Effector memory CD4-positive, alpha-beta T cell (primary cell): Measurements from ENCODE around the gene NMUR1.
"Not testable (repeated sequence)": the region's sequence is repeated elsewhere in the genome, so short reads cannot be mapped to it uniquely, and the experiment has no call there.

Source experiments
- DNase-seq, 3 donors: peaks; one replicate each; pipeline ENCODE4 v3.0.0-alpha.2; 2020
- H3K27ac ChIP-seq: 2 replicates; pipeline ENCODE4 v1.7.0; 2013; ENCODE audit warnings: mild to moderate bottlenecking, low read length, moderate library complexity; ENCODE audit not compliant: insufficient read depth, poor library complexity, severe bottlenecking
- H3K27me3 ChIP-seq: replicated peaks from 2 replicates; pipeline ENCODE4 v1.7.0; 2013; ENCODE audit warnings: mild to moderate bottlenecking, low read length; ENCODE audit not compliant: insufficient read depth, control insufficient read depth, poor library complexity, severe bottlenecking
- H3K36me3 ChIP-seq: 2 replicates; pipeline ENCODE4 v1.7.0; 2013; ENCODE audit warnings: mild to moderate bottlenecking, low read length, moderate library complexity; ENCODE audit not compliant: control insufficient read depth, insufficient read depth
- H3K4me1 ChIP-seq: 2 replicates; pipeline ENCODE4 v1.7.0; 2013; ENCODE audit warnings: low read length, mild to moderate bottlenecking; ENCODE audit not compliant: control insufficient read depth, insufficient read depth, poor library complexity, severe bottlenecking
- H3K4me3 ChIP-seq: 2 replicates; pipeline ENCODE4 v1.7.0; 2013; ENCODE audit warnings: low read length, low read depth, mild to moderate bottlenecking; ENCODE audit not compliant: insufficient read depth, poor library complexity, severe bottlenecking
- H3K9me3 ChIP-seq: 2 replicates; pipeline ENCODE4 v1.7.0; 2013; ENCODE audit warnings: mild to moderate bottlenecking, low read length, moderate library complexity; ENCODE audit not compliant: control insufficient read depth

NMUR1 gene

GRCh38 chr2:231568785-231569435, 38.7 kb upstream of the NMUR1 start:
- no peaks in the 10 kb centered on the region for H3K27me3 ChIP-seq
- no peak overlapping the region for H3K27ac ChIP-seq
- H3K9me3 ChIP-seq = no peaks in the 10 kb centered on the region
- H3K36me3 ChIP-seq = no peaks in the 10 kb centered on the region
- H3K4me3 ChIP-seq = no peak overlapping the region
- H3K4me1 ChIP-seq = no peaks in the 10 kb centered on the region
- no peak for DNase-seq

- Histone ChIP-seq H3K36me3 (no peaks in the 10 kb centered on the region), H3K4me1 (no peaks in the 10 kb centered on the region), H3K27me3 (no peaks in the 10 kb centered on the region), H3K9me3 (no peaks in the 10 kb centered on the region), H3K4me3 (no peak overlapping the region), H3K27ac (no peak overlapping the region)
- DNase-seq = no peak
Observed at GRCh38 chr2:231568098-231568784, 38.0 kb upstream of the NMUR1 start.

- no peaks in the 10 kb centered on the region for H3K36me3 ChIP-seq
- no peaks in the 10 kb centered on the region for H3K9me3 ChIP-seq
- no peaks in the 10 kb centered on the region for H3K27me3 ChIP-seq
- no peaks in the 10 kb centered on the region for H3K4me1 ChIP-seq
- DNase-seq = no peak
- H3K27ac ChIP-seq = no peak overlapping the region
- H3K4me3 ChIP-seq = no peak overlapping the region
Observed at GRCh38 chr2:231567159-231567558, 36.9 kb upstream of the NMUR1 start.

DNA sequence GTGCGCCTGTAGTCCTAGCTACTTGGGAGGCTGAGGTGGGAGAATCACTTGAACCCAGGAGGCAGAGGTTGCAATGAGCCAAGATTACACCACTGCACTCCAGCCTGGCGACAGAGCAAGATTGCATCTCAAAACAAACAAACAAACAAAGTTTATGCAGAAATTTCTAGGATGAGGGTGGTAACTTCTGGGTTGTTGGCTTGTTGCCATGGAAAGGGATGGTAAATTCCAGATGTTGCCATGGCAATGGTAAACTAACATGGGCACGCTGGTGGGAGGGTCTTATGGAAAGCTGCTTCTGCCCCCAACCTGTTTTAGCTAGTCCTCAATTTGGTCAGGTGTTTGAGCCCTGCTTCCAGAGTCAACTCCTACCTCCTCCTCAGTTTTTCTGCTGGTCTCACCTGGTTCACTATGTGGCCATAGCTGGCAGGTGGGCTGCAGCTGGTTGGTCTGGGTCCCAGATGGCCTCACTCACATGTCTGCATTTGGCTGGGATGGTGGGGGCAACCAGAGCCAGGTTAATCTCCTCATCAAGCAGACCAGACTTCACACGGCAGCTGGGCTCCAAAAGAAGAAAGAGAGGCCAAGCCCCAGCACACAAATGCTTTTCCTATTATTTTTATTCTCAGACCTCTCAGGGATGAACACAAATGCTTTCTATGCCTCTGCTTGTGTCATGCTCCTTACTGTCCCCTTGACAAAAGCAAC, 35.8 kb upstream of the NMUR1 start:
- Histone ChIP-seq H3K4me3 (no peak overlapping the region), H3K36me3 (no peaks in the 10 kb centered on the region), H3K27ac (no peak overlapping the region), H3K9me3 (no peaks in the 10 kb centered on the region), H3K4me1 (no peaks in the 10 kb centered on the region), H3K27me3 (no peaks in the 10 kb centered on the region)
- DNase-seq = no peak

DNA sequence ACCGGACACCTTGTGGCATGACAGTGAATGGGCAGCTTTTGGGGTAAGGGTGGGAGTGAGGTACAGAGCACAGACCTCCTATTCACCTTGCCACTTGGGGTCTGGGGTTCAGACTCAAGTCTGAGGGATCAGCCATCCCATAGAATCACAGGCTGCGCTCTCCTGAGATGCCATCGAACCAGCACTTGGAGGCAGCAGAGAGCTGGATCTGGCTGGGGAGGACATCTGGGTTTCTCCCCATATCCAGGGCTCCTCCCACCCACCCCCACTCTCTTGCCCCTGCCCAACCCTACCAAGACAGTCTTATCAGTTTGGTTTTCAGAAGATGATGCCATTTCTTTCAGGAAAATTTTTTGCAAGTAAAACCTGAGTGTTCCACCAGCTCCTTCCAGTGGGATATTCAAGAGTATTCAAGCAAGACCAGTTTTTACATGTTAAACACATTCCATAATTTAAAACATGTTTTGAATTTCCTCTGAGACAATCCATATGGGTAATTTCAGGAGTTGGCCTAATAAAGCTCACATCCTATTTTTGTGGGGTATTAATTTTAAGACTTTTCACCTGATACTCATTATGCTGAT, 33.2 kb upstream of the NMUR1 start:
- Histone ChIP-seq H3K4me3 (no peak overlapping the region), H3K27ac (no peak overlapping the region), H3K36me3 (no peaks in the 10 kb centered on the region), H3K4me1 (no peaks in the 10 kb centered on the region), H3K9me3 (no peaks in the 10 kb centered on the region), H3K27me3 (no peaks in the 10 kb centered on the region)
- DNase-seq = no peak

DNA sequence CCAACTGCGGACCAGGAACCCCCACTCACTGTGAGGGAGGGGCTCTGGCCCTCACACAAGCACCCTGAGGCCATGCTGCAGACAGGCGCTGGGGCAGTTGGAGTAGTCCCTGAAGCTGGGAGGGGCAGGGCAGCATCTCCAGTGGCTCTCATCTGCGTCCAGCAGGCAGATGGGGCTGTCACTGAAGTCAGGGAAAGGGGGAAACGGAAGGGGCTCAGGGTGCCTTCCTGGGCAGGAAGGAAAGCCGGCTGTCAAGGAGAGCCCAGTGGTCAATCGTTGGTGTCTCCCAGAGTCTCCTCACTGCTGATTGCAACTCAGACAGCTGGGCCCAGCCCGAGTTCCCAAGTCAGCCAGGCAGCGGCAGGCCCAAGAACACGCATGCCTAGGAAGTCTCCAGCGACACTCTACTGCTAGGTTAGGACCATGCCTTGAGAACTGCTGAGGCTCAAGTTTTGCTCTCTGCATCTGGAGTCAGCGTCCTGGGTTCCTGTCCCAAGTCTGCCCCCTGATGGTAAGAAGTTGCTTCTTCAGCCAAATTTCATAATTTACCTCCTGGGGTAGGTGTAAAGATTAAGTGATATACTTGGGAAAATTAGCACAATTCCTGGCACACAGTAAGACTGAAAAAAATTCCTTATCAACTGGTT, 27.4 kb upstream of the NMUR1 start:
- H3K27me3 ChIP-seq = no peaks in the 10 kb centered on the region
- peaks cover 6% of the 10 kb centered on the region for H3K4me1 ChIP-seq
- no peak overlapping the region for H3K27ac ChIP-seq
- peak; percentile 40 to 52 (median 45) for DNase-seq
- no peak overlapping the region for H3K4me3 ChIP-seq
- no peaks in the 10 kb centered on the region for H3K36me3 ChIP-seq
- H3K9me3 ChIP-seq = no peaks in the 10 kb centered on the region

DNA sequence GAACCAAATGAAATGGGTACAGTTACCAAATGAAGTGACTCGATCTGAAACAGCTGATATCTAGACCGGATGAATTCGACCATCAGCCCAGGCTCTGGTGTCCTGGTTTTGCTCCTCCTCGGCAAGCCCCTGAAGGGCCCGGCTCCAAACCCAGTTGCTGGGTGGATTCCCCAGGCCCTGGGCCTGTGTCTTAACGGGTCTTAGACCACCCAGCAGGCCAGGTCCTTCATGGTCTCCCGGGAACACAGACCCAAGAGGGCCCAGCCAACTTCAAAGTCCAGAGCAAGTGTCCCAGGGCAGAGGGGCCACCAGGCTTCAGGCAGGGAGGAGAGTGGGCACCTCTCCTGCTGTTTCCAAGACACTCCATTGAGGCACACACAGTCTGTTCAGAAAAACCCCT, 26.7 kb upstream of the NMUR1 start:
- Histone ChIP-seq H3K36me3 (no peaks in the 10 kb centered on the region), H3K4me3 (no peak overlapping the region), H3K27me3 (no peaks in the 10 kb centered on the region), H3K27ac (no peak overlapping the region), H3K9me3 (no peaks in the 10 kb centered on the region), H3K4me1 (peaks cover 6% of the 10 kb centered on the region)
- no peak for DNase-seq

DNA sequence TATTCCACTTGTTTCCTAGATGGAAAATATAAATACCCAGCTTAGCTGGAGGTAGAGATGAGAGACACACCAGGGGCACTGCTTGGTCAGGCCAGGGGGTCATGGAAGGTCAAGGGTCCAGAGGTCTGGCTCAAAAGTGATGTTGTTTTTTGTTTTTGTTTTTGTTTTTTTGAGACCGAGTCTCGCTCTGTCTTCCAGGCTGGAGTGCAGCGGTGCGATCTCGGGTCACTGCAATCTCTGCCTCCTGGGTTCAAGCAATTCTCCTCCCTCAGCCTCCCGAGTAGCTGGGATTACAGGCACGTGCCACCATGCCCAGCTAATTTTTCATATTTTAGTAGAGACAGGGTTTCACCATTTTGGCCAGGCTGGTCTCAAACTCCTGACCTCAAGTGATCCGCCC, 26.3 kb upstream of the NMUR1 start:
- H3K4me1 ChIP-seq = not testable (repeated sequence)

DNA sequence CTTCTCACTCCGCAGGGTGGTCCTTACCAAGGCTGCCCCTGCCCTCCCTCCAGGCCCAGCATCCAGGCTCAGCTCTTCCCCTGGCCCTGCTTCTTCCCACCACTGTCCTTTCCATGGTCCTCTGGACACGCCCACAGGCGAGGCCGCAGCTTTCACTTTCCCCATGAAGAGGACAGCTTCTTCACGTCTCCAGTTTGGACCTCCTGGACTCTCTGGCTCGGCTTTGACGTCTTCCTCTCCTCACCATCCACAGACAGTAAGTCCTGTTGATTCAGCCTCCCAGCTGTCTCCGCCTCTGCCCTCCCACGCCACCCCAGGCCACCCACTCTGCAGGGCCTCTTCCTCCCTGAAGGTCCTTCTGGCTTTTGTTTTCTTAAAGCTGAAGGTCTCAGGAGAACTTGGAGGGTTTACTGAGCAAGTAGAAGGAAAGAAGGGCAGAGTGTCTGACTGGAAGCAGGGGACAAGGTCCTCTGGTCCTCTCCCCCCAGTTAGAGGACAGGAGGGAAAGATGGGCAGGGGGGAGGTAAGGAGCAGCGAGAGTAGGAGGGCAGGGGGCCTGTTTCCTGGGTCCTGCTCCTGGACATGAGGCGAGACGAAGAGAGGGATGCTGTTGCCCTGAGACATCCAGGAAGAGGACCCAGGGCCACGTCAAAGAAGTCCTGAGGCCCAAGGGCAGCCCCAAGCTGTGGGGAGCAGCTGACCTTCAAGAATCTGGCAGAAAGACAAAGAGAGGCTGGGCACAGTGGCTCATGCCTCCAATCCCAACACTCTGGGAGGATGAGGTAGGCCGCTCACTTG, 24.7 kb upstream of the NMUR1 start:
- no peak overlapping the region for H3K4me3 ChIP-seq
- no peak for DNase-seq
- no peaks in the 10 kb centered on the region for H3K9me3 ChIP-seq
- no peaks in the 10 kb centered on the region for H3K27me3 ChIP-seq
- no peaks in the 10 kb centered on the region for H3K36me3 ChIP-seq
- H3K27ac ChIP-seq = no peak overlapping the region
- H3K4me1 ChIP-seq = peaks cover 6% of the 10 kb centered on the region

More for the DNA sequence above, 26.3 kb upstream of the NMUR1 start:
- DNase-seq, H3K27ac ChIP-seq, H3K27me3 ChIP-seq, H3K9me3 ChIP-seq, H3K36me3 ChIP-seq, H3K4me3 ChIP-seq: not testable (repeated sequence)
